ENCODE results near the gene ASF1A.

The ASF1A gene

GRCh38 chr6:118881440-118882313, 12.3 kb upstream of the ASF1A start:
- no peak for DNase-seq (ENCODE audit: low spot score)

- no peak for DNase-seq (ENCODE audit: low spot score)
Measured at GRCh38 chr6:118882314-118882905, 11.5 kb upstream of the ASF1A start.

GRCh38 chr6:118886641-118887040, 7.3 kb upstream of the ASF1A start:
- DNase-seq (ENCODE audit: low spot score): no peak

GRCh38 chr6:118889163-118889562, 4.8 kb upstream of the ASF1A start:
- DNase-seq (ENCODE audit: low spot score): peak; percentile 38

GRCh38 chr6:118890997-118891790, 2.8 kb upstream of the ASF1A start:
- no peak for DNase-seq (ENCODE audit: low spot score)

GRCh38 chr6:118892355-118892991, 1.5 kb upstream of the ASF1A start:
- DNase-seq (ENCODE audit: low spot score): no peak

GRCh38 chr6:118893064-118893806, 717 bp upstream of the ASF1A start:
- DNase-seq (ENCODE audit: low spot score): peak; percentile 26

GRCh38 chr6:118894425-118895260, 691 bp downstream of the ASF1A start:
- DNase-seq (ENCODE audit: low spot score): peak; percentile 69

- DNase-seq (ENCODE audit: low spot score): no peak
Measured at GRCh38 chr6:118895261-118895560, 1.3 kb downstream of the ASF1A start.

- no peak for DNase-seq (ENCODE audit: low spot score)
Measured at GRCh38 chr6:118895859-118896258, 1.9 kb downstream of the ASF1A start.

DNA sequence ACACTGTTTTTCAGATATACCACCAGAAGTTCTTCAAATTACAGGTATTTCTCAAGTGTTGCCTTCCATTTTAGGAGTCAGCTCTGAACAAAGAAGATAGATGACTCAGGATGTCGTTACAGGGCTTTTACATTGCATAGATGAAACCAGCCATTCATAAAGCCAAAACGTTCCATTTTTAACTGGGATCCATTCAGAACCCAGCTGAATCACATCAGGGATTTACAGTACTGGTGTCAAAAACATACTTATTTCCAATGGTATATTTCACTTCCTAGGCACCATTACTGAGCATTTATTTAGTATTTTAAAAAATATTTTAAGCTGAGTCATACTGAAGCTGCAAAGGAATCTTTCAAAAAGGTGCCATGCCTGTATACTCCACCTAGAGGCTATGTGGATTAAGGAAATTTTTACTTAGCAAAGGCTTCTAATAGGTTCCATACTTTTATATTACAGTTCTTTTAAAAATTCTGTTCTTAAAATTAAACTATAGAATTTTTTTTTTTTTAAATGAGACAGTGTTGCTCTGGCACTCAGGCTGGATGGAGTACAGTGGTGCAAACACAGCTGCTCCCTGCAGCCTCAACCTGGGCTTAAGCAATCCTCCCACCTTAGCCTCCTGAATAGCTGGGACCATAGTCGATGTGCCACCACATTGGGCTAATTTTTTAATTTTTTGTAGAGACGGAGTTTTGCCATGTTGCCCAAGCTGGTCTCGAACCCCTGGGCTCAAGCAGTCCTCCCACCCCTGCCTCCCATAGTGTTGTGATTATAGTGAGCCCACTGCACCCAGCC, 2.6 kb downstream of the ASF1A start:
- DNase-seq (ENCODE audit: low spot score): no peak

GRCh38 chr6:118897386-118897785, 3.4 kb downstream of the ASF1A start:
- no peak for DNase-seq (ENCODE audit: low spot score)

DNA sequence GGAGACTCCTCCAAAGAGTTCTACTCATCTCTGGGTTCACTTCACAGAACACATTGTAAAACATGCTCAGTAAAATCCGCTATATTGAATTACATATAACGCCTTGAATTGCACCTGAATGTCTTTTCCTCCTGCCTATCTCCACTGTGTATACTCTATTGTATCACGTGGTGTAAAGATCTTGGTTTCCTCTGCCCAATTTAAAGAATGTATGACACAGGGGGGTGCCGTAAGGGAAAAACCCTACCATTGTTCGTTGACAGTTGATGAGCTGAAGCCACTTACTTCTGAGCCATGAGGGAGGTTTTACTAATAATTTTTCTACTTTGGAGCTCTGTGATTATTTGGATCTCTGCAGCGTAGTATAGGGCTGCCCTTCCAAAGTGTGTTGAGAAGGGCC, 6.0 kb downstream of the ASF1A start:
- no peak for DNase-seq (ENCODE audit: low spot score)

GRCh38 chr6:118902726-118903125, 8.8 kb downstream of the ASF1A start:
- no peak for DNase-seq (ENCODE audit: low spot score)

GRCh38 chr6:118903138-118903537, 9.2 kb downstream of the ASF1A start:
- DNase-seq (ENCODE audit: low spot score): no peak

DNA sequence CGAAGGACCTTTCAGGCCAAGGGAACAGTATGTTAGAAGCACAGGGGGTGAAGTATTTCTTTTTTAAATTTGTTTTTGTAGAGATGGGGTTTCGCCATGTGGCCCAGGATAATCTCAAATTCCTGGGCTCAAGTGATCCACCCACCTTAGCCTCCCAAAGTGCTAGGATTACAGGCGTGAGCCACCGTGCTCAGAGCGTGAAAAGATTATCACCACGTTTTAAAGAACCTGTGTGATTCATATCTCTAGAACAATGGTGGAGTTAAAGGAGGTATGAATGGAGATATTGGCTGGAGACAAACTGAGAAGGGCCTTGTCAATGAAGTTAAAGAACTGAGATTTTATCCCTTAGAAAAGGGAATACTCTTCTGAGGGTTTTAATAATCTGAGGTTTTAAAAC, 9.7 kb downstream of the ASF1A start:
- DNase-seq (ENCODE audit: low spot score): no peak

DNA sequence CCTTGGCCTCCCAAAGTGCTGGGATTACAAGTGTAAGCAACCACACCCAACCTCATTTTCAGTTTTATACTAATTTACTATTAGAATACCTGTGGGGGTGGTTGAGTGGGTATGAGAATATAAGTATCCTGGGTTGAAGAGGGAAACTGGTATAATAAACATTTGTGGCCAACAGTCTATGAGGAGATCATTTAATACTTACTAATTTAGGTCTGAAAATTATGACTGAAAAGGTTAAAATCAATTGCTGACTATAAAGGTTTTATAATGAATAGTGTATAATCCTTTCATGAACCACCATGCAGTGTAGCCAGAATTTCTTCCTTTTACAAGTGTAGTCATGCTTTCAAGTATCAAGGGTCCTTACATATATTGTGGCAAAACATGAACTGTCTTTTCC, 11.1 kb downstream of the ASF1A start:
- DNase-seq (ENCODE audit: low spot score): no peak

DNA sequence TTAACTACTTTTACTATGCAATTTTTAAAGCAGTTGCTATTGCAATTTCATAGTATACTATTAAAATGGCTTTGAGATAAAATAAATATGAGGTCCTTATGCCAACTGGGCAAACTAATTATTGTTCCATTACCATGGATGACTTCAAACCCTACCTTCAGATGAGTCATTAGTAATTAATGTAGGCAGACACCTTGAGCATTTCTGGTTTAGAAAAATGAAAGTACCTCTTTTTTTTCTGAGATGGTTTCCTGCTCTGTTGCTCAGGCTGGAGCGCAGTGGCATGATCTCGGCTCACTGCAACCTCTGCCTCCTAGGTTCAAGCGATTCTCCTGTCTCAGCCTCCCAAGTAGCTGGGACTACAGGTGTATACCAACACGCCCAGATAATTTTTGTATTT, 11.9 kb downstream of the ASF1A start:
- DNase-seq (ENCODE audit: low spot score): no peak

- no peak for DNase-seq (ENCODE audit: low spot score)
Measured at GRCh38 chr6:118908441-118908840, 14.5 kb downstream of the ASF1A start.

GRCh38 chr6:118912646-118913045, 18.7 kb downstream of the ASF1A start:
- no peak for DNase-seq (ENCODE audit: low spot score)
